ENCODE measurements around the gene WDR54.

The WDR54 gene

DNA sequence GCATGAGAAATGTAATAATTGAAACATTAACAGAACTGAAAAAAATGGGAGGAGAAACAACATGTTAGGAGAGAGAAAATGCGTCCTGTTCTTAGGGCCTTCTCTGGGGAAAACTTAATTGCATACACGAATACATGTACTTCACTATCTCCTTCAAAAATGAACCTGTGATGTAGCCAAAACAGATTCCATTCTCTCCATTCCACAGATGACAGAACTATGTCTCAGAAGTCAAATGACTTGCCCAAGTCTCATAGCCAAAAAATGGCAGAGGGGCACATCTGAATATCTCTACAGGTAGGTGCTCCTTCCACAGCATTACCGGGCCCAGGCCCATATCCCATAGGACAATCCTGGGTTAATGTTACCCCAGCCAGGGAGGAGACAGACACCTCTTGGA lies 37.5 kb upstream of the WDR54 start:
- Histone ChIP-seq H3K36me3 (ENCODE audit: control insufficient read depth, low read depth, low read length) (peaks cover 7% of the 10 kb centered on the region), H3K9me3 (ENCODE audit: control insufficient read depth, low read depth, low read length) (no peaks in the 10 kb centered on the region), H3K9ac (ENCODE audit: low read length) (no peak overlapping the region), H3K27me3 (ENCODE audit: control insufficient read depth, insufficient read depth, low read length) (no peaks in the 10 kb centered on the region), H3K4me3 (ENCODE audit: low read length) (no peak overlapping the region), H3K27ac (ENCODE audit: low read length) (no peak overlapping the region), H3K4me1 (ENCODE audit: control insufficient read depth, low read depth, low read length) (peaks cover 4% of the 10 kb centered on the region)

DNA sequence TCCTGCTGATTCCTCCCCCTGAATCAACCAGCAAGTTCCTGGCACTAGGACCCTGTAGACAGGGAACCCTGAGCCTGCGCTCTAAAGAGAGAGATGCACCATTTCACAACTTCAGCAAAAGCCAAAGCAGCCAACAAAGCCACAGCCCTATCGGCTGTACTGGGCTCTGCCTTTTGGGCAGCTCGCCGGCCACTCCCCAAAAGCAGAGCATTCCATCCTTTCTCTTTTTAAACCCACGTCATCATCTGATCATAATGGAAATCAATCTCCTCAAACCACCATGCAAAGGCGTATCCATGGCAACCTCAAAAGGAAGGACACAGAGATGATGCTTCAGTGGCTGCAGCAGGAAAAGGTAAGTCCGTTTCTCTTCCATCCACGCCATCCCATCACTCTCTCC lies 36.1 kb upstream of the WDR54 start:
- Histone ChIP-seq H3K36me3 (ENCODE audit: control insufficient read depth, low read depth, low read length) (peaks cover 7% of the 10 kb centered on the region), H3K27ac (ENCODE audit: low read length) (no peak overlapping the region), H3K27me3 (ENCODE audit: control insufficient read depth, insufficient read depth, low read length) (no peaks in the 10 kb centered on the region), H3K4me3 (ENCODE audit: low read length) (no peak overlapping the region), H3K9ac (ENCODE audit: low read length) (no peak overlapping the region), H3K4me1 (ENCODE audit: control insufficient read depth, low read depth, low read length) (peaks cover 4% of the 10 kb centered on the region), H3K9me3 (ENCODE audit: control insufficient read depth, low read depth, low read length) (no peaks in the 10 kb centered on the region)

DNA sequence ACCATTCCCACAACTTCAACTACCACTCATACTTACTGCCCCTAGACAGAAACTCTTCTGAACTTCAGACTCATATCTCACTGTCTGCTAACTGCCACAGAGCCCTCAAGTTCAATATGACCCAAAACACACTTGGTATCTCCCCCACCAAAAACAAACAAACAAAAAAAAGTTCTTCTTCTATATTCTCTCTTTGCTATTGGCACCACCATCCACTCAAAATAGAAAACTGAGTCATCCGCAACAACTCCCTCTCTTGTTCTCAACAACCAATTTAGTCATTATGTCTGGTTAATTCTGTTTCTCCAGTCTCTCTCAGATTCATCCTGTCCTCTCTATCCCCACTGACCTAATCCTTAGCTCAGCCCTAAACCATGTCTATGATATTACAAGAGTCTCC lies 34.2 kb upstream of the WDR54 start:
- no peak overlapping the region for H3K9ac ChIP-seq (ENCODE audit: low read length)
- peaks cover 7% of the 10 kb centered on the region for H3K4me1 ChIP-seq (ENCODE audit: control insufficient read depth, low read depth, low read length)
- no peak overlapping the region for H3K27ac ChIP-seq (ENCODE audit: low read length)

DNA sequence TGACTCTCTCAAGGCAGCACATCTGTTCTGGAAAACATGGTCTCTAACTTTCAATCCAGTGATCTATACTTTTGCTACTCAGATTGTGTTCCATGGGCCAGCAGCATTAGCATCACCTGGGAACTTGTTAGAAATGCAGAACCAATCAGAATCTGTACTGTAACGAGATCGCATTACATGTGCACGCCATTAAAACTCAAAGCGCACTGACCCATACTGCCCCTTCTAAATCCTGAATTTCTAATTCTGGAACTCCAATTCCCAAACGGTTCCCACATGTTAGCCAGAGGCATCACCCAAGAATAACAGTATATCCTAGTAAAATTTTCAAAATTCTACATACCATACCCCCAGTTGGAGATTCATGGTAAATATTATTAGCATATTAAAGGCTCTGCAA lies 30.9 kb upstream of the WDR54 start:
- no peaks in the 10 kb centered on the region for H3K27me3 ChIP-seq (ENCODE audit: control insufficient read depth, insufficient read depth, low read length)
- peak overlapping the region; percentile 91 for H3K9ac ChIP-seq (ENCODE audit: low read length)
- H3K27ac ChIP-seq (ENCODE audit: low read length): no peak overlapping the region
- peaks cover 7% of the 10 kb centered on the region for H3K4me1 ChIP-seq (ENCODE audit: control insufficient read depth, low read depth, low read length)
- peak overlapping the region; percentile 99 for H3K4me3 ChIP-seq (ENCODE audit: low read length)
- no peaks in the 10 kb centered on the region for H3K9me3 ChIP-seq (ENCODE audit: control insufficient read depth, low read depth, low read length)
- H3K36me3 ChIP-seq (ENCODE audit: control insufficient read depth, low read depth, low read length): no peaks in the 10 kb centered on the region

More for the DNA sequence above, 34.2 kb upstream of the WDR54 start:
- Histone ChIP-seq H3K27me3 (ENCODE audit: control insufficient read depth, insufficient read depth, low read length) (no peaks in the 10 kb centered on the region), H3K36me3 (ENCODE audit: control insufficient read depth, low read depth, low read length) (peaks cover 7% of the 10 kb centered on the region), H3K4me3 (ENCODE audit: low read length) (no peak overlapping the region), H3K9me3 (ENCODE audit: control insufficient read depth, low read depth, low read length) (no peaks in the 10 kb centered on the region)

DNA sequence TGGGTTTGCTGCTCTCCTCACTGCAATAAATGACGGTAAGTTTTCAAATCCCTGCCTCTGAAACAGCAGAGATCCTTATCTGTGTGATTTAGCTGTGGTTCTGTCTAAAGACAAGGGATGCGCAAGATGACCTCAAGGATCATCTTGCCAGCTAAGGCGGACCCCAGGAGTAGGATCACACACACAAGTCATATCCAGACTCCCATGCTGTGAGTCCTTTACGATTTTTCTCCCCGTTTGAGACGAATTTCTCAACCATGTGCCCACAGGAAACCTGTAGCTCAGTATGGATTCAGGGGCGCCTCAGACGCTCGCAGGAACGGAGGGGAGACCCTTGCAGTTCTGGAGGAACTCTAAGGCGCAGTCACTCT lies 30.3 kb upstream of the WDR54 start:
- Histone ChIP-seq H3K9ac (ENCODE audit: low read length) (peak overlapping the region; percentile 91), H3K4me3 (ENCODE audit: low read length) (peak overlapping the region; percentile 99), H3K27ac (ENCODE audit: low read length) (peak overlapping the region; percentile 86), H3K36me3 (ENCODE audit: control insufficient read depth, low read depth, low read length) (no peaks in the 10 kb centered on the region), H3K4me1 (ENCODE audit: control insufficient read depth, low read depth, low read length) (peaks cover 7% of the 10 kb centered on the region), H3K27me3 (ENCODE audit: control insufficient read depth, insufficient read depth, low read length) (no peaks in the 10 kb centered on the region), H3K9me3 (ENCODE audit: control insufficient read depth, low read depth, low read length) (no peaks in the 10 kb centered on the region)

DNA sequence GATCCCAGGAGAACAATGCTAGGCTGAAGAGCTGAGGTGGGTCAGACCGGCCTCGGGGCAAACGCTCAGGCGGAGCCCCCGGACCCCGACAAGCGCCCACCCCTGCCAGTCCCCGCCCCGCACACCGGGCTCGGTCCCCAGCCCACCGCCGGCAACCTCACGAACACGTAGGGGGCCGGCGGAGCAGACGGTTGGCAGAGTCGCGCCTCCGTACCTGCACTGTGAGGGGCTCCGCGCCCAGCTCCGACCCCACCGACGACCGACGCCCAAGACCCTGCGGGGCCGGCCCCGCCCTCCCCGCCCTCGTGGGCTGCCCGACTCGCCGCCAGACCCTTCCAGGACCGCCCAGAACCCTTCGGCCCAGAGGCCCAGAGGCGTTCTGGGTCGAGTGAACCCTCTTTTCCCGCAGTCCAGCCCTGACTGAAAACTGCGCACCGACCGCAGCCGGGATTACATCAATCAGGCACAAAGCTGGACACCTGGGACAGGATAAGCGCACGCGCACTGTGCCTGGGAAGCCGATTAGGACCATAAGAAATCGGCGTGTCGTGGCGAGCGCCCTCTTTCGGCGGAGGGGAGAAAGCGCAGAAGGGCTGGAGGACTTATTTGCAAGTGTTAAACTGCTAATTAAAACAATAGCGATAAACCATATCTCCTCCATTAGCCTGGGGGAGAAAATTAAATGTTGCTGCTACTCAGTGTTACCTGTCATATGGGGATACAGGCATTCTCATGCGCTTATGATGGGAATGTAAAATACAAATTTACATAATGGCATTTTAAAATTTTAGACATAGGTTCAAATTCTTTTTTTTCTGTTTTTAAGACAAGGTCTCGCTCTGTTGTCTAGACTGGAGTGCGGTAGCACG lies 29.7 kb upstream of the WDR54 start:
- Histone ChIP-seq H3K27me3 (ENCODE audit: control insufficient read depth, insufficient read depth, low read length) (no peaks in the 10 kb centered on the region), H3K27ac (ENCODE audit: low read length) (peak overlapping the region; percentile 91), H3K36me3 (ENCODE audit: control insufficient read depth, low read depth, low read length) (no peaks in the 10 kb centered on the region), H3K4me3 (ENCODE audit: low read length) (peak overlapping the region; percentile 99), H3K9ac (ENCODE audit: low read length) (peak overlapping the region; percentile 91), H3K9me3 (ENCODE audit: control insufficient read depth, low read depth, low read length) (no peaks in the 10 kb centered on the region), H3K4me1 (ENCODE audit: control insufficient read depth, low read depth, low read length) (peaks cover 7% of the 10 kb centered on the region)

DNA sequence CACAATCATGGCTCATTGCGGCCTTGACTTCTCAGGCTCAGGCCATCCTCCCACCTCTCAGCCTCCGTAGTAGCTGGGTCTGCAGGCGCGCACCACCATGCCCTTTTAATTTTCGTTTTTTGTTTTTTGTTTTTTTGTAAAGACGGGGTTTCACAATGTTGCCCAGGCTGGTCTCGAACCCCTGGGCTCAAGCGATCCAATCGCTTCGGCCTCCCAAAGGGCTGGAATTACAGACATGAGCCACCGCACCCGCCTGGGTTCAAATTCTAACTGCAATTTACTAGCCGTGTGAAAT lies 29.1 kb upstream of the WDR54 start:
- Histone ChIP-seq H3K9ac (ENCODE audit: low read length) (peak overlapping the region; percentile 91), H3K27ac (ENCODE audit: low read length) (no peak overlapping the region)

DNA sequence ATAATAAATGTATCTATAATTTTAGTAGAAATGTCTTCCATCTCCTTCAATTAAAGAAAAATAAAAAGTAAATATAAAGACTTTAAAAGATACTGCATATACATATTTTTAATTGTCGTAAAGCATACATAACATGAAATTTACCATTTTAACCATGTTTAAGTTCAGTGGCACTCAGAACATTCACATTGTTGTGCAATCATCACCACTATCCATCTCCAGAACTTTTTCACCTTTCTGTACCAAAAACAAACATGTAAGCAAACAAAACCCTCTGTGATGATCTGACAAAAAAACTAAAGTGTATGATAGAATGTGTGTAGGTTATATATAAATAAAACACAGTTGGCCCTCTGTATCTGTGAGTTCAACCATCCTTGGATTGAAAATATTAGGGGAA lies 28.0 kb upstream of the WDR54 start:
- H3K4me3 ChIP-seq (ENCODE audit: low read length): no peak overlapping the region
- H3K9ac ChIP-seq (ENCODE audit: low read length): no peak overlapping the region
- no peaks in the 10 kb centered on the region for H3K36me3 ChIP-seq (ENCODE audit: control insufficient read depth, low read depth, low read length)
- H3K9me3 ChIP-seq (ENCODE audit: control insufficient read depth, low read depth, low read length): no peaks in the 10 kb centered on the region
- no peaks in the 10 kb centered on the region for H3K27me3 ChIP-seq (ENCODE audit: control insufficient read depth, insufficient read depth, low read length)
- peaks cover 7% of the 10 kb centered on the region for H3K4me1 ChIP-seq (ENCODE audit: control insufficient read depth, low read depth, low read length)
- no peak overlapping the region for H3K27ac ChIP-seq (ENCODE audit: low read length)

More for the DNA sequence above, 29.1 kb upstream of the WDR54 start:
- no peaks in the 10 kb centered on the region for H3K36me3 ChIP-seq (ENCODE audit: control insufficient read depth, low read depth, low read length)
- no peaks in the 10 kb centered on the region for H3K9me3 ChIP-seq (ENCODE audit: control insufficient read depth, low read depth, low read length)
- H3K27me3 ChIP-seq (ENCODE audit: control insufficient read depth, insufficient read depth, low read length): no peaks in the 10 kb centered on the region
- H3K4me1 ChIP-seq (ENCODE audit: control insufficient read depth, low read depth, low read length): peaks cover 7% of the 10 kb centered on the region
- H3K4me3 ChIP-seq (ENCODE audit: low read length): peak overlapping the region; percentile 99

DNA sequence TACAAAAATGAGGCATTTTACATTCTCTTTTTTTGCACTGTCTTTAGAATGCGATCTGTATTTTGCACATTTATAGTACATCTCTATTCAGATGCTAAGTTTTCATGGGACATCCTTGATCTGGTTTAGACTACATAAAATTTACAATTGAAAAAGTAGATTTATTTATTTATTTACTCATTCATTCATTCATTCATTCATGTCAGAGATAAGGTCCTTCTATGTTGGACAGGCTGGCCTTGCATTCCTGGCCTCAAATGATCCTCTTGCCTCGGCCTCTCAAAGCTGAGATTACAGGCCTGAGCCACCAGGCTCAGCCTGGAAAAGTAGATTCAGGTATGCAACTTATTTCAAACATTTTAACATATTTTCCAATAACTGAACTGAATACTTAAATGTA lies 25.4 kb upstream of the WDR54 start:
- Histone ChIP-seq H3K9me3 (ENCODE audit: control insufficient read depth, low read depth, low read length) (no peaks in the 10 kb centered on the region), H3K36me3 (ENCODE audit: control insufficient read depth, low read depth, low read length) (no peaks in the 10 kb centered on the region), H3K4me1 (ENCODE audit: control insufficient read depth, low read depth, low read length) (no peaks in the 10 kb centered on the region), H3K27me3 (ENCODE audit: control insufficient read depth, insufficient read depth, low read length) (no peaks in the 10 kb centered on the region), H3K27ac (ENCODE audit: low read length) (no peak overlapping the region), H3K9ac (ENCODE audit: low read length) (no peak overlapping the region), H3K4me3 (ENCODE audit: low read length) (no peak overlapping the region)

DNA sequence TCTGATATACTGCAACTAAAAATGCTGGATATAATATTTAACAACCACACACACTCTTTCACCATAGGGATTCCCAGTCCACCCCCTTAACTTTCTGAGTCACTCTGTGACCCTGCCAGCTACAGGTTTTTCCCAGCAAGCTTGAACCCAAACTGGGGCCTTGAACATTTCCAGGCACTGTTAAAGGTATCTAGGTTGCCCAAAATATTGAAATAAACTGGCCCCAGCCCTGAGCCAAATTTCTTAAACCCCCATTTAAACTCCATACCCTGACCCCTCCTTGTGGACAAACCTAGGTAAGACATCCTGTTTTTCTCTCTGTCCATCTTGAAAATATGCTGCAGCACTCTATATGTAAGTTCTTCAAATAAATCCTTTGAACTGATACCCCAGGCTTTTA lies 21.7 kb upstream of the WDR54 start:
- Histone ChIP-seq H3K27ac (ENCODE audit: low read length) (no peak overlapping the region), H3K9ac (ENCODE audit: low read length) (no peak overlapping the region), H3K36me3 (ENCODE audit: control insufficient read depth, low read depth, low read length) (no peaks in the 10 kb centered on the region), H3K4me1 (ENCODE audit: control insufficient read depth, low read depth, low read length) (no peaks in the 10 kb centered on the region), H3K27me3 (ENCODE audit: control insufficient read depth, insufficient read depth, low read length) (no peaks in the 10 kb centered on the region), H3K4me3 (ENCODE audit: low read length) (no peak overlapping the region), H3K9me3 (ENCODE audit: control insufficient read depth, low read depth, low read length) (no peaks in the 10 kb centered on the region)

DNA sequence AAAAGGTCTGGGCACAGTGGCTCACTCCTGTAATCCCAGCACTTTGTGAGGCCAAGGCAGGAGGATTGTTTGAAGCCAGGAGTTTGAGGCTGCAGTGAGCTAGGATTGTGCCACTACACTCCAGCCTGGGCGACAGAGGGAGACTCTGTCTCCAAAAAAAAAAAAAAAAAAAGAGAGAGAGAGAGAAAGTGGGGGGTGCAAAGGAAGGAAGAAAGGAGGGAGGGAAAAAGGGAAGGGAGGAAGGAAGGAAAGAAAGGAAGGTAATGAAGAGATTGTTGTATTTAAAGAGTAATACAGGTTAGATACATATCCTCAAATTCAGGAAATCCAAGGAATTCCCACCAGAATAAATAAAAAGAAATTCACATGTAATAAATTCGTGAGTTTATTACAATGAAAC lies 19.6 kb upstream of the WDR54 start:
- no peaks in the 10 kb centered on the region for H3K36me3 ChIP-seq (ENCODE audit: control insufficient read depth, low read depth, low read length)
- no peak overlapping the region for H3K4me3 ChIP-seq (ENCODE audit: low read length)
- H3K9ac ChIP-seq (ENCODE audit: low read length): no peak overlapping the region
- H3K27me3 ChIP-seq (ENCODE audit: control insufficient read depth, insufficient read depth, low read length): no peaks in the 10 kb centered on the region
- H3K4me1 ChIP-seq (ENCODE audit: control insufficient read depth, low read depth, low read length): no peaks in the 10 kb centered on the region
- no peaks in the 10 kb centered on the region for H3K9me3 ChIP-seq (ENCODE audit: control insufficient read depth, low read depth, low read length)
- H3K27ac ChIP-seq (ENCODE audit: low read length): no peak overlapping the region

DNA sequence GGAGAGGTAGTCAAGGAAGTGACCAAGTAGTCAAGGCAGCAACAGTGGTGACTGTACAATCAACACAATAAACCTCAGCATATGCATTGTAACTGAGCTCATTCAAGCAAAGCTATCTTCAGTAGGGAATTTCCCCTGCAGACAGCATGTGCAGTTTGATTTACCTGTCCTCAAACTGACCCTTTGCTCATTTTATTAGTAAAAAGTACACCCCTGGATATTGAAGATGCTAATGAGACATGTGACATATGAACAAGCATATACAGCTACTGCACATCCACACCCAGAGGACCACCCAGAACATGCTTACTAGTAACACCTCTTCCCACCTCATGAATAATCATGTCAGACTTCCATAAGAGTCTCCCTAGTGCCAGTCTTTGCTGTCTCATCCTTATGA lies 15.5 kb upstream of the WDR54 start:
- H3K36me3 ChIP-seq (ENCODE audit: control insufficient read depth, low read depth, low read length): no peaks in the 10 kb centered on the region
- H3K4me1 ChIP-seq (ENCODE audit: control insufficient read depth, low read depth, low read length): no peaks in the 10 kb centered on the region
- H3K27ac ChIP-seq (ENCODE audit: low read length): no peak overlapping the region
- H3K9ac ChIP-seq (ENCODE audit: low read length): no peak overlapping the region
- H3K27me3 ChIP-seq (ENCODE audit: control insufficient read depth, insufficient read depth, low read length): peaks cover 3% of the 10 kb centered on the region
- H3K4me3 ChIP-seq (ENCODE audit: low read length): no peak overlapping the region
- H3K9me3 ChIP-seq (ENCODE audit: control insufficient read depth, low read depth, low read length): no peaks in the 10 kb centered on the region

Data from iPS-18a (cell line).